Measurements from ENCODE around the gene C8G. TPM values are rescaled to one million over a fixed set of nuclear protein-coding genes. Genes with fewer than 3 reads are reported as not detected.

The C8G gene
- total RNA-seq, 1 donor from 2014 or later, result 2.8 TPM

GRCh38 chr9:136926154-136926704, 18.8 kb upstream of the C8G start:
- DNase-seq (ENCODE audit: low spot score, unreplicated experiment), result no peak
- no peaks in the 10 kb centered on the region for H3K4me1 Mint-ChIP-seq (ENCODE audit: low read depth)
- no peak for TF ChIP-seq CTCF (IDR thresholded peaks at IDR 0.05; ENCODE audit: unreplicated experiment)
- H3K4me3 Mint-ChIP-seq (ENCODE audit: low read depth), result no peak overlapping the region
- H3K27ac Mint-ChIP-seq, result no peak overlapping the region
- no peaks in the 10 kb centered on the region for H3K27me3 Mint-ChIP-seq
- H3K9me3 Mint-ChIP-seq (ENCODE audit: low read depth), result no peaks in the 10 kb centered on the region
- H3K36me3 Mint-ChIP-seq (ENCODE audit: insufficient read depth), result peaks cover 3% of the 10 kb centered on the region

- Mint-ChIP-seq H3K9me3 (ENCODE audit: low read depth) (no peaks in the 10 kb centered on the region), H3K27me3 (no peaks in the 10 kb centered on the region), H3K4me1 (ENCODE audit: low read depth) (no peaks in the 10 kb centered on the region), H3K4me3 (ENCODE audit: low read depth) (no peak overlapping the region), H3K36me3 (ENCODE audit: insufficient read depth) (peaks cover 4% of the 10 kb centered on the region), H3K27ac (no peak overlapping the region)
- no peak for TF ChIP-seq CTCF (IDR thresholded peaks at IDR 0.05; ENCODE audit: unreplicated experiment)
- DNase-seq (ENCODE audit: low spot score, unreplicated experiment), result no peak
Observed at GRCh38 chr9:136926749-136927148, 18.3 kb upstream of the C8G start.

GRCh38 chr9:136927343-136928271, 17.4 kb upstream of the C8G start:
- Mint-ChIP-seq H3K36me3 (ENCODE audit: insufficient read depth) (peaks cover 8% of the 10 kb centered on the region), H3K9me3 (ENCODE audit: low read depth) (no peaks in the 10 kb centered on the region)
- no peak for TF ChIP-seq CTCF (IDR thresholded peaks at IDR 0.05; ENCODE audit: unreplicated experiment)

GRCh38 chr9:136928591-136928990, 16.5 kb upstream of the C8G start:
- Mint-ChIP-seq H3K9me3 (ENCODE audit: low read depth) (no peaks in the 10 kb centered on the region), H3K4me3 (ENCODE audit: low read depth) (no peak overlapping the region), H3K27ac (no peak overlapping the region), H3K36me3 (ENCODE audit: insufficient read depth) (peaks cover 9% of the 10 kb centered on the region), H3K27me3 (no peaks in the 10 kb centered on the region), H3K4me1 (ENCODE audit: low read depth) (no peaks in the 10 kb centered on the region)
- no peak for DNase-seq (ENCODE audit: low spot score, unreplicated experiment)
- no peak for TF ChIP-seq CTCF (IDR thresholded peaks at IDR 0.05; ENCODE audit: unreplicated experiment)

More at GRCh38 chr9:136927343-136928271, 17.4 kb upstream of the C8G start:
- no peaks in the 10 kb centered on the region for H3K27me3 Mint-ChIP-seq
- no peak for DNase-seq (ENCODE audit: low spot score, unreplicated experiment)
- no peak overlapping the region for H3K27ac Mint-ChIP-seq
- no peak overlapping the region for H3K4me3 Mint-ChIP-seq (ENCODE audit: low read depth)
- H3K4me1 Mint-ChIP-seq (ENCODE audit: low read depth), result no peaks in the 10 kb centered on the region

- no peak for DNase-seq (ENCODE audit: low spot score, unreplicated experiment)
- no peak for TF ChIP-seq CTCF (IDR thresholded peaks at IDR 0.05; ENCODE audit: unreplicated experiment)
- H3K27me3 Mint-ChIP-seq, result no peaks in the 10 kb centered on the region
- H3K4me1 Mint-ChIP-seq (ENCODE audit: low read depth), result no peaks in the 10 kb centered on the region
- no peak overlapping the region for H3K4me3 Mint-ChIP-seq (ENCODE audit: low read depth)
- H3K9me3 Mint-ChIP-seq (ENCODE audit: low read depth), result no peaks in the 10 kb centered on the region
- no peak overlapping the region for H3K27ac Mint-ChIP-seq
- peaks cover 9% of the 10 kb centered on the region for H3K36me3 Mint-ChIP-seq (ENCODE audit: insufficient read depth)
Observed at GRCh38 chr9:136930014-136930413, 15.0 kb upstream of the C8G start.

All from progenitor cell of endocrine pancreas (in vitro differentiated cells).